MM.1S (cell line): Measurements from ENCODE around the gene CCDC187.
A peak's percentile ranks its signal among the peaks of the same experiment; 100 is the strongest.

ENCODE experiments used
- DNase-seq: peaks from one replicate; pipeline ENCODE4 v3.0.0-alpha.2; 2015
- H2AFZ ChIP-seq: fragments of 300-600 bp; sonication (generic); 2 replicates; pipeline ENCODE4 v1.6.0; 2016; ENCODE audit warnings: antibody characterized with exemption, low read length
- H3F3A ChIP-seq: fragments of 300-600 bp; sonication (generic); 2 replicates; pipeline ENCODE4 v1.6.1; 2016; ENCODE audit warnings: mild to moderate bottlenecking, antibody characterized with exemption, low read length, moderate library complexity, mixed read lengths; ENCODE audit not compliant: insufficient read depth
- H3K27ac ChIP-seq: fragments of 300-600 bp; sonication (generic); 2 replicates; pipeline ENCODE4 v1.5.1; 2016; ENCODE audit warnings: mild to moderate bottlenecking, low read length
- H3K27me3 ChIP-seq: fragments of 300-600 bp; sonication (generic); replicated peaks from 2 replicates; pipeline ENCODE4 v1.6.0; 2016; ENCODE audit warnings: low read length; ENCODE audit not compliant: insufficient read depth
- H3K36me3 ChIP-seq: fragments of 300-600 bp; sonication (generic); replicated peaks from 2 replicates; pipeline ENCODE4 v1.6.1; 2016; ENCODE audit warnings: mild to moderate bottlenecking, low read length, mixed read lengths; ENCODE audit not compliant: insufficient read depth
- H3K4me1 ChIP-seq: fragments of 300-600 bp; sonication (generic); 2 replicates; pipeline ENCODE4 v1.6.1; 2016; ENCODE audit warnings: low read length, mixed read lengths
- H3K4me2 ChIP-seq: fragments of 300-600 bp; sonication (generic); 2 replicates; pipeline ENCODE4 v1.6.0; 2016; ENCODE audit warnings: low read depth, low read length
- H3K4me3 ChIP-seq: fragments of 300-600 bp; sonication (generic); 2 replicates; pipeline ENCODE4 v1.5.1; 2016; ENCODE audit warnings: low read length, mixed read lengths
- H3K79me2 ChIP-seq: fragments of 300-600 bp; sonication (generic); 2 replicates; pipeline ENCODE4 v1.6.1; 2016; ENCODE audit warnings: mixed run types, low read length, mixed read lengths
- H3K9ac ChIP-seq: fragments of 300-600 bp; sonication (generic); 2 replicates; pipeline ENCODE4 v1.6.1; 2016; ENCODE audit warnings: low read length, mixed read lengths
- H3K9me2 ChIP-seq: fragments of 300-600 bp; sonication (generic); replicated peaks from 2 replicates; pipeline ENCODE4 v1.6.1; 2016; ENCODE audit warnings: mild to moderate bottlenecking, low read length, mixed read lengths; ENCODE audit not compliant: insufficient read depth
- H3K9me3 ChIP-seq: fragments of 300-600 bp; sonication (generic); replicated peaks from 2 replicates; pipeline ENCODE4 v1.6.1; 2016; ENCODE audit warnings: mild to moderate bottlenecking, low read length, mixed read lengths; ENCODE audit not compliant: insufficient read depth
- H4K20me1 ChIP-seq: fragments of 300-600 bp; sonication (generic); 2 replicates; pipeline ENCODE4 v1.6.1; 2016; ENCODE audit warnings: mild to moderate bottlenecking, low read length, moderate library complexity, mixed read lengths; ENCODE audit not compliant: insufficient read depth
- EZH2 ChIP-seq: fragments of 300-600 bp; sonication (generic); optimal IDR thresholded peaks from 2 replicates; pipeline ENCODE3; 2017; ENCODE audit warnings: low read depth, mild to moderate bottlenecking, antibody characterized with exemption, low read length, mixed read lengths
- EZH2phosphoT487 ChIP-seq: fragments of 300-600 bp; sonication (generic); IDR thresholded peaks from 2 replicates; pipeline ENCODE4 v1.6.1; 2018; ENCODE audit warnings: antibody characterized with exemption, low read length
- TF ChIP-seq, protein P1 (sequence below): fragments of 300-600 bp; sonication (generic); IDR thresholded peaks from 2 replicates; pipeline ENCODE4 v1.5.1; 2016; ENCODE audit warnings: antibody characterized with exemption, low read length, mixed read lengths

CCDC187 gene

DNA sequence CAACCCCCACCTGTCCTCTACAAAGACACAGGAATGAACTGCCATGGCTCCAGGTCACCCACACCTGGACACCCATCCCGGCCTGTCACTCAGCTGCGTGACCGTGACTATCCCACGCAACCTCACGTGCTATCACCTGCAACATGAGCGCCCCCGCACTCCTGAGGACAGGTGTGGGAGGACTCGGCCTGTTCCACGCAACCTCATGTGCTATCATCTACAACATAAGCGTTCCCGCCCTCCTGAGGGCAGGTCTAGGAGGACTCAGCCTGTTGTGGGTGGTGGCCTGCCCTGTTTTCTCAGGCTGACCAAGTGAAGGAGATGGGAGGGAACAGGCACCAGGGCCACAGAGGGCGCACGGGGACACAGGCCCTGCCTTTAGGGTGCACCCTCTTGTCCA is 62.4 kb downstream of the CCDC187 start:
- no peak for DNase-seq
- no peaks in the 10 kb centered on the region for H3K36me3 ChIP-seq
- H3K4me2 ChIP-seq, result no peak overlapping the region
- H3K27me3 ChIP-seq, result peaks cover 5% of the 10 kb centered on the region
- H3K27ac ChIP-seq, result no peak overlapping the region
- H3K4me3 ChIP-seq, result no peak overlapping the region
- H3K79me2 ChIP-seq, result peaks cover 81% of the 10 kb centered on the region
- no peaks in the 10 kb centered on the region for H3K9me3 ChIP-seq
- TF ChIP-seq EZH2phosphoT487 (no peak), EZH2 (no peak)
- TF ChIP-seq, protein P1, sequence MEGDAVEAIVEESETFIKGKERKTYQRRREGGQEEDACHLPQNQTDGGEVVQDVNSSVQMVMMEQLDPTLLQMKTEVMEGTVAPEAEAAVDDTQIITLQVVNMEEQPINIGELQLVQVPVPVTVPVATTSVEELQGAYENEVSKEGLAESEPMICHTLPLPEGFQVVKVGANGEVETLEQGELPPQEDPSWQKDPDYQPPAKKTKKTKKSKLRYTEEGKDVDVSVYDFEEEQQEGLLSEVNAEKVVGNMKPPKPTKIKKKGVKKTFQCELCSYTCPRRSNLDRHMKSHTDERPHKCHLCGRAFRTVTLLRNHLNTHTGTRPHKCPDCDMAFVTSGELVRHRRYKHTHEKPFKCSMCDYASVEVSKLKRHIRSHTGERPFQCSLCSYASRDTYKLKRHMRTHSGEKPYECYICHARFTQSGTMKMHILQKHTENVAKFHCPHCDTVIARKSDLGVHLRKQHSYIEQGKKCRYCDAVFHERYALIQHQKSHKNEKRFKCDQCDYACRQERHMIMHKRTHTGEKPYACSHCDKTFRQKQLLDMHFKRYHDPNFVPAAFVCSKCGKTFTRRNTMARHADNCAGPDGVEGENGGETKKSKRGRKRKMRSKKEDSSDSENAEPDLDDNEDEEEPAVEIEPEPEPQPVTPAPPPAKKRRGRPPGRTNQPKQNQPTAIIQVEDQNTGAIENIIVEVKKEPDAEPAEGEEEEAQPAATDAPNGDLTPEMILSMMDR, result no peak
- peaks cover 26% of the 10 kb centered on the region for H3F3A ChIP-seq
- H2AFZ ChIP-seq, result no peak overlapping the region
- H3K9me2 ChIP-seq, result no peaks in the 10 kb centered on the region
- peaks cover 37% of the 10 kb centered on the region for H3K4me1 ChIP-seq
- H4K20me1 ChIP-seq, result peaks cover 13% of the 10 kb centered on the region
- H3K9ac ChIP-seq, result no peak overlapping the region

DNA sequence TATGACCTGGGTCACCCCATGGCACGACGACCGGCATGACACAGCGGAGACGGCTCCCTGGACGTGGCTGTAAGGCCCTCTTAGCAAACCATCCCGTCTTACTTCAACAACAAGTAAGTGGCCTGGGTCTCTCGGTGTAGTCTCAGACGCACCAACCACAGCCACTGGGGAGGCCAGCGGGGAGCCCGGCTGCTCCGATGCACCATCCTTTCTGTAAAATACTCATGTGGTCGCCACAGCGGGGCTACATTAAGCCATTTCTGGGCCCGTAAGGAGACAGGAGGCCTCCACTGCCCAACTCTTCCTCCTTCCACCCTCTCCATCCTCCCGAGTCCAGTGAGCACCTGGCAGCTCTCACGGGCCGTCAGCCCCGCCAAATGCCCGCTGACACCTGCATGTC is 63.0 kb downstream of the CCDC187 start:
- no peak overlapping the region for H2AFZ ChIP-seq
- no peaks in the 10 kb centered on the region for H3K36me3 ChIP-seq
- no peaks in the 10 kb centered on the region for H3K9me2 ChIP-seq
- TF ChIP-seq EZH2 (no peak), EZH2phosphoT487 (no peak)
- TF ChIP-seq, protein P1, result no peak
- H3F3A ChIP-seq, result peaks cover 26% of the 10 kb centered on the region
- no peak for DNase-seq
- H3K9ac ChIP-seq, result no peak overlapping the region
- no peaks in the 10 kb centered on the region for H3K9me3 ChIP-seq
- no peak overlapping the region for H3K4me3 ChIP-seq
- H3K27me3 ChIP-seq, result no peaks in the 10 kb centered on the region
- peaks cover 37% of the 10 kb centered on the region for H3K4me1 ChIP-seq
- peaks cover 13% of the 10 kb centered on the region for H4K20me1 ChIP-seq
- no peak overlapping the region for H3K27ac ChIP-seq
- peaks cover 87% of the 10 kb centered on the region for H3K79me2 ChIP-seq
- H3K4me2 ChIP-seq, result peak overlapping the region; percentile 38; the same call in 1 of the 2 replicates

GRCh38 chr9:136239983-136240330 is 63.9 kb downstream of the CCDC187 start:
- Histone ChIP-seq H3K36me3 (no peaks in the 10 kb centered on the region), H3F3A (peaks cover 24% of the 10 kb centered on the region), H3K27ac (no peak overlapping the region; the same call in 1 of the 2 replicates), H3K9me3 (no peaks in the 10 kb centered on the region), H2AFZ (no peak overlapping the region), H3K79me2 (peaks cover 92% of the 10 kb centered on the region), H3K9ac (no peak overlapping the region), H3K27me3 (no peaks in the 10 kb centered on the region), H3K4me3 (no peak overlapping the region), H3K4me2 (peak overlapping the region; percentile 38; the same call in 1 of the 2 replicates), H3K9me2 (no peaks in the 10 kb centered on the region), H3K4me1 (peaks cover 37% of the 10 kb centered on the region), H4K20me1 (peaks cover 13% of the 10 kb centered on the region)
- DNase-seq, result peak; percentile 41
- TF ChIP-seq EZH2, result no peak

- no peak overlapping the region for H3K4me3 ChIP-seq
- no peaks in the 10 kb centered on the region for H3K27me3 ChIP-seq
- no peaks in the 10 kb centered on the region for H3K9me2 ChIP-seq
- peak overlapping the region; percentile 38; the same call in 1 of the 2 replicates for H3K4me2 ChIP-seq
- no peak for TF ChIP-seq EZH2
- no peak for TF ChIP-seq EZH2phosphoT487
- TF ChIP-seq, protein P1, result no peak
- no peak overlapping the region for H2AFZ ChIP-seq
- no peaks in the 10 kb centered on the region for H3K9me3 ChIP-seq
- peaks cover 13% of the 10 kb centered on the region for H4K20me1 ChIP-seq
- peaks cover 91% of the 10 kb centered on the region for H3K79me2 ChIP-seq
- H3K36me3 ChIP-seq, result no peaks in the 10 kb centered on the region
- H3K9ac ChIP-seq, result no peak overlapping the region
- H3F3A ChIP-seq, result peaks cover 18% of the 10 kb centered on the region
- peaks cover 34% of the 10 kb centered on the region for H3K4me1 ChIP-seq
- DNase-seq, result no peak
- H3K27ac ChIP-seq, result no peak overlapping the region
Measured at GRCh38 chr9:136239135-136239982, 64.5 kb downstream of the CCDC187 start.
